ENCODE results near the gene PLD3. TPM values are rescaled to one million over a fixed set of nuclear protein-coding genes. Genes with fewer than 3 reads are reported as not detected.

The PLD3 gene
- total RNA-seq, 2 donors from 2014 or later: 177 to 240 TPM

GRCh38 chr19:40344422-40344821 is 4.1 kb upstream of the PLD3 start:
- Histone ChIP-seq H3K4me1 (ENCODE audit: control insufficient read depth, insufficient read depth, low read length) (no peaks in the 10 kb centered on the region), H3K9me3 (ENCODE audit: control insufficient read depth, low read length) (no peaks in the 10 kb centered on the region), H3K27ac (ENCODE audit: low read depth, low read length) (no peak overlapping the region), H3K36me3 (ENCODE audit: control insufficient read depth, insufficient read depth, low read length) (peaks cover 4% of the 10 kb centered on the region), H3K4me3 (ENCODE audit: low read length) (no peak overlapping the region), H3K9ac (ENCODE audit: extremely low read depth, low read length, poor library complexity, severe bottlenecking) (no peak overlapping the region), H3K27me3 (ENCODE audit: control insufficient read depth, insufficient read depth, low read length, poor library complexity, severe bottlenecking) (no peaks in the 10 kb centered on the region)
- WGBS, 2 experiments (ENCODE audit: insufficient coverage in 1 of 2, insufficient read length in 1 of 2): 94 to 98% methylated on average over 5 to 7 of the region's 7 CpGs
- Mint-ChIP-seq H3K27me3 (ENCODE audit: insufficient read depth) (no peaks in the 10 kb centered on the region), H3K36me3 (ENCODE audit: low read depth) (peaks cover 10% of the 10 kb centered on the region), H3K4me3 (no peak overlapping the region), H3K27ac (no peak overlapping the region), H3K9me3 (no peaks in the 10 kb centered on the region), H3K4me1 (peaks cover 9% of the 10 kb centered on the region)
- no peak for DNase-seq
- no peak for TF ChIP-seq CTCF (conservative IDR thresholded peaks at IDR 0.05)

GRCh38 chr19:40348961-40349507 is 539 bp downstream of the PLD3 start:
- Mint-ChIP-seq H3K9me3 (no peaks in the 10 kb centered on the region), H3K36me3 (ENCODE audit: low read depth) (peaks cover 2% of the 10 kb centered on the region), H3K4me1 (peaks cover 10% of the 10 kb centered on the region), H3K27ac (peak overlapping the region; percentile 71), H3K4me3 (peak overlapping the region; percentile 70), H3K27me3 (ENCODE audit: insufficient read depth) (no peaks in the 10 kb centered on the region)
- no peaks in the 10 kb centered on the region for H3K9me3 ChIP-seq (ENCODE audit: control insufficient read depth, low read length)
- peak overlapping the region; percentile 94 for H3K4me3 ChIP-seq (ENCODE audit: low read length)
- H3K4me1 ChIP-seq (ENCODE audit: control insufficient read depth, insufficient read depth, low read length): no peaks in the 10 kb centered on the region
- no peak overlapping the region for H3K27ac ChIP-seq (ENCODE audit: low read depth, low read length)
- WGBS, 2 experiments (ENCODE audit: insufficient coverage in 1 of 2, insufficient read length in 1 of 2): 12 to 21% methylated on average over 16 to 17 of the region's 17 CpGs
- peak overlapping the region; percentile 61 for H3K9ac ChIP-seq (ENCODE audit: extremely low read depth, low read length, poor library complexity, severe bottlenecking)
- TF ChIP-seq CTCF (conservative IDR thresholded peaks at IDR 0.05): no peak
- no peaks in the 10 kb centered on the region for H3K27me3 ChIP-seq (ENCODE audit: control insufficient read depth, insufficient read depth, low read length, poor library complexity, severe bottlenecking)
- no peaks in the 10 kb centered on the region for H3K36me3 ChIP-seq (ENCODE audit: control insufficient read depth, insufficient read depth, low read length)
- DNase-seq: peak; percentile 54

GRCh38 chr19:40355975-40356680 is 7.6 kb downstream of the PLD3 start:
- Mint-ChIP-seq H3K27ac (no peak overlapping the region), H3K9me3 (no peaks in the 10 kb centered on the region), H3K36me3 (ENCODE audit: low read depth) (no peaks in the 10 kb centered on the region), H3K4me3 (no peak overlapping the region), H3K27me3 (ENCODE audit: insufficient read depth) (no peaks in the 10 kb centered on the region), H3K4me1 (no peaks in the 10 kb centered on the region)
- no peak for TF ChIP-seq CTCF (conservative IDR thresholded peaks at IDR 0.05)
- no peaks in the 10 kb centered on the region for H3K36me3 ChIP-seq (ENCODE audit: control insufficient read depth, insufficient read depth, low read length)
- H3K9ac ChIP-seq (ENCODE audit: extremely low read depth, low read length, poor library complexity, severe bottlenecking): no peak overlapping the region
- no peak for DNase-seq
- no peak overlapping the region for H3K27ac ChIP-seq (ENCODE audit: low read depth, low read length)
- no peak overlapping the region for H3K4me3 ChIP-seq (ENCODE audit: low read length)
- WGBS, 2 experiments (ENCODE audit: insufficient coverage in 1 of 2, insufficient read length in 1 of 2): 90 to 91% methylated on average over 8 to 9 of the region's 9 CpGs
- no peaks in the 10 kb centered on the region for H3K4me1 ChIP-seq (ENCODE audit: control insufficient read depth, insufficient read depth, low read length)
- H3K27me3 ChIP-seq (ENCODE audit: control insufficient read depth, insufficient read depth, low read length, poor library complexity, severe bottlenecking): no peaks in the 10 kb centered on the region
- H3K9me3 ChIP-seq (ENCODE audit: control insufficient read depth, low read length): no peaks in the 10 kb centered on the region
